HEK293 (cell line): Measurements from ENCODE around the gene PKNOX2.

Experiments used
- CTCF ChIP-seq: fragments of 450-650 bp; formaldehyde crosslinking; IDR thresholded peaks from 2 replicates; pipeline ENCODE4 v1.5.1; 2016; ENCODE audit warnings: missing biosample characterization, missing genetic modification characterization
- GLIS1 ChIP-seq: fragments of 450-650 bp; formaldehyde crosslinking; IDR thresholded peaks from 2 replicates; pipeline ENCODE4 v1.5.1; 2016; ENCODE audit warnings: missing biosample characterization, missing genetic modification characterization
- TCF7L2 ChIP-seq: IDR thresholded peaks from 2 replicates; pipeline ENCODE4 v1.6.1; 2011; ENCODE audit warnings: low read depth, mild to moderate bottlenecking, inconsistent platforms, low read length, moderate library complexity, borderline replicate concordance
- ZBTB17 ChIP-seq: fragments of 450-650 bp; formaldehyde crosslinking; IDR thresholded peaks from 2 replicates; pipeline ENCODE4 v1.5.1; 2016; ENCODE audit warnings: missing biosample characterization, missing genetic modification characterization
- ZNF704 ChIP-seq: fragments of 450-650 bp; formaldehyde crosslinking; IDR thresholded peaks from 2 replicates; pipeline ENCODE4 v1.5.1; 2016; ENCODE audit warnings: missing biosample characterization, missing genetic modification characterization
- ZNF785 ChIP-seq: fragments of 450-650 bp; formaldehyde crosslinking; IDR thresholded peaks from 2 replicates; pipeline ENCODE4 v1.5.1; 2016; ENCODE audit warnings: missing biosample characterization, missing genetic modification characterization

- TF ChIP-seq TCF7L2, result no peak
- no peak for TF ChIP-seq ZBTB17
- TF ChIP-seq CTCF, result no peak
- no peak for TF ChIP-seq GLIS1 (tag by site-specific recombination)
- no peak for TF ChIP-seq ZNF785
- no peak for TF ChIP-seq ZNF704 (tag by site-specific recombination)
These were observed 41.2 kb upstream of the PKNOX2 start for GRCh38 chr11:125123194-125123946.
